ENCODE measurements around the gene RBM33.

DNA sequence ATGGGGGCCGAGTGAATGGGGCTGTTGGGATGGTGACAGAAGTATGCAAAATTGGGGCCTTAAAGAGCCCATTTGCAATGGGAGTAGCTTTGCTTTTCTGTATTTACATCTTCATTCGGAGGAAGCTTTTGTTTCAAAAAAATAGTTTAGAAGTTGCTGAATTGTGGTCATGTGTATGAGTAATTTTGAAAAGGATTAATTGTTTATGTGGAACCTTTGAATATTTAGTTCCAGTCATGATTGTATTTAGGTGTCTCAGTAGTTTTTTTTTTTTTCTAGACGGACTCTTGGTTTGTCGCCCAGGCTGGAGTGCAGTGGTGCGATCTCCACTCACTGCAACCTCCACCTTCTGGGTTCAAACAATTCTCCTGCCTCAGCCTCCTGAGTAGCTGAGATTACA is 37.2 kb downstream of the RBM33 start:
- TF ChIP-seq, protein P1, sequence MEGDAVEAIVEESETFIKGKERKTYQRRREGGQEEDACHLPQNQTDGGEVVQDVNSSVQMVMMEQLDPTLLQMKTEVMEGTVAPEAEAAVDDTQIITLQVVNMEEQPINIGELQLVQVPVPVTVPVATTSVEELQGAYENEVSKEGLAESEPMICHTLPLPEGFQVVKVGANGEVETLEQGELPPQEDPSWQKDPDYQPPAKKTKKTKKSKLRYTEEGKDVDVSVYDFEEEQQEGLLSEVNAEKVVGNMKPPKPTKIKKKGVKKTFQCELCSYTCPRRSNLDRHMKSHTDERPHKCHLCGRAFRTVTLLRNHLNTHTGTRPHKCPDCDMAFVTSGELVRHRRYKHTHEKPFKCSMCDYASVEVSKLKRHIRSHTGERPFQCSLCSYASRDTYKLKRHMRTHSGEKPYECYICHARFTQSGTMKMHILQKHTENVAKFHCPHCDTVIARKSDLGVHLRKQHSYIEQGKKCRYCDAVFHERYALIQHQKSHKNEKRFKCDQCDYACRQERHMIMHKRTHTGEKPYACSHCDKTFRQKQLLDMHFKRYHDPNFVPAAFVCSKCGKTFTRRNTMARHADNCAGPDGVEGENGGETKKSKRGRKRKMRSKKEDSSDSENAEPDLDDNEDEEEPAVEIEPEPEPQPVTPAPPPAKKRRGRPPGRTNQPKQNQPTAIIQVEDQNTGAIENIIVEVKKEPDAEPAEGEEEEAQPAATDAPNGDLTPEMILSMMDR (IDR thresholded peaks at IDR 0.05; ENCODE audit: borderline replicate concordance, extremely low read depth, low read length, poor library complexity, severe bottlenecking): no peak
- TF ChIP-seq EZH2 (IDR thresholded peaks at IDR 0.05; ENCODE audit: borderline replicate concordance, low read depth, low read length, severe bottlenecking): no peak
